Measurements from ENCODE around the gene GGTA1. TPM values are rescaled to one million over a fixed set of nuclear protein-coding genes. Genes with fewer than 3 reads are reported as not detected.

Gene GGTA1
- total RNA-seq, 1 experiment from 2014 or later: not detected

GRCh38 chr9:121528642-121529041, 29.0 kb upstream of the GGTA1 start:
- H4K20me1 ChIP-seq (ENCODE audit: insufficient read depth): no peaks in the 10 kb centered on the region
- peaks cover 5 to 10% of the 10 kb centered on the region in 2 experiments; a peak in 3 of 4 replicates for H3K4me1 ChIP-seq (ENCODE audit: control insufficient read depth in 1 of 2, insufficient read depth in 2 of 2, low read length in 2 of 2)
- no peaks in the 10 kb centered on the region for H3K36me3 ChIP-seq (ENCODE audit: control insufficient read depth in 1 of 2, insufficient read depth in 2 of 2, low read length in 2 of 2)
- RAD21 ChIA-PET (ENCODE audit: low non-redundant PET in 1 of 2, low total read pairs in 2 of 2, uncharacterized antibody in 2 of 2, unreplicated experiment in 2 of 2): no interaction called here
- no peak overlapping the region for H3K9ac ChIP-seq (ENCODE audit: low read length)
- no peak overlapping the region for H3K4me3 ChIP-seq (replicated peaks in 1 of 2; ENCODE audit: low read depth in 1 of 2, low read length in 2 of 2)
- H3K27ac ChIP-seq (ENCODE audit: low read depth, low read length): no peak overlapping the region
- intact Hi-C loops (cut with micrococcal nuclease): no loop called here
- no peaks in the 10 kb centered on the region for H3K9me2 ChIP-seq (ENCODE audit: insufficient read depth)
- no peaks in the 10 kb centered on the region for H3K9me3 ChIP-seq (ENCODE audit: control insufficient read depth in 1 of 2, insufficient read depth in 1 of 2, low read depth in 1 of 2, low read length in 2 of 2)
- H3K79me2 ChIP-seq (ENCODE audit: insufficient read depth, low read length): no peaks in the 10 kb centered on the region
- no peak for DNase-seq (ENCODE audit: low read depth, low spot score)
- H2AFZ ChIP-seq (ENCODE audit: low read depth, low read length, poor library complexity, severe bottlenecking): no peak overlapping the region
- H3K4me2 ChIP-seq (ENCODE audit: low read length): no peak overlapping the region
- BruUV-seq (replicated peaks): no TSS peak
- no peak for ATAC-seq
- POLR2A ChIA-PET: no interaction called here
- H3K27me3 ChIP-seq (ENCODE audit: insufficient read depth, low read length): no peaks in the 10 kb centered on the region
- TF ChIP-seq CTCF (IDR thresholded peaks at IDR 0.05 in 2 of 3, conservative IDR thresholded peaks at IDR 0.05 in 1 of 3; ENCODE audit: borderline replicate concordance in 1 of 3, insufficient read depth in 1 of 3, low read depth in 2 of 3, low read length in 2 of 3): no peak
- no peak for TF ChIP-seq TCF7L2 (IDR thresholded peaks at IDR 0.05; ENCODE audit: borderline replicate concordance, extremely low read depth, insufficient read depth, insufficient read length)
- no peak for TF ChIP-seq EZH2phosphoT487 (IDR thresholded peaks at IDR 0.05; ENCODE audit: borderline replicate concordance)
- TF ChIP-seq FOSL1 (IDR thresholded peaks at IDR 0.05; ENCODE audit: low read depth): no peak
- no peak for TF ChIP-seq POLR2A (IDR thresholded peaks at IDR 0.05; ENCODE audit: borderline replicate concordance, extremely low read depth, insufficient read depth, insufficient read length)
- no peak for TF ChIP-seq POLR2AphosphoS5 (IDR thresholded peaks at IDR 0.05; ENCODE audit: low read depth, low read length)
- TF ChIP-seq MAX (IDR thresholded peaks at IDR 0.05): no peak
- no peak for TF ChIP-seq CEBPB (IDR thresholded peaks at IDR 0.05; ENCODE audit: low read depth)
- TF ChIP-seq REST (IDR thresholded peaks at IDR 0.05; ENCODE audit: low read depth): no peak
- no peak for TF ChIP-seq SRF (IDR thresholded peaks at IDR 0.05; ENCODE audit: low read depth)
- TF ChIP-seq ELF1 (IDR thresholded peaks at IDR 0.05; ENCODE audit: borderline replicate concordance, low read depth): no peak
- no peak for TF ChIP-seq YY1 (IDR thresholded peaks at IDR 0.05; ENCODE audit: extremely low read depth, insufficient replicate concordance, low read depth, low read length)
- TF ChIP-seq RAD21 (IDR thresholded peaks at IDR 0.05; ENCODE audit: low read depth): no peak
- TF ChIP-seq SP1 (IDR thresholded peaks at IDR 0.05; ENCODE audit: low read depth): no peak
- TF ChIP-seq JUND (IDR thresholded peaks at IDR 0.05): no peak
- no peak for TF ChIP-seq ZNF274 (IDR thresholded peaks at IDR 0.05; ENCODE audit: low read depth, low read length)
- TF ChIP-seq ZBTB33 (IDR thresholded peaks at IDR 0.05; ENCODE audit: extremely low read depth, insufficient replicate concordance, low read length): no peak
- no peak for TF ChIP-seq SIN3A (IDR thresholded peaks at IDR 0.05; ENCODE audit: low read depth)
- CTCF ChIA-PET: no interaction called here

Measured in HCT116 (cell line).